RWPE1 (cell line): ENCODE results near the gene XIRP2.

Experiments
- CTCF ChIA-PET: fragments of 350-600 bp; sonication (Branson Sonifier 250); formaldehyde crosslinking; extraction: SDS; loops from one replicate; lab custom pipeline; 2021; lab: Yijun Ruan, JAX
- POLR2A ChIA-PET: fragments of 400-600 bp; formaldehyde crosslinking; extraction: SDS; loops from one replicate; lab custom pipeline; 2020; ENCODE audit warnings: antibody characterized with exemption; ENCODE audit not compliant: low non-redundant PET; lab: Yijun Ruan, JAX
- DNase-seq: peaks from one replicate; pipeline ENCODE4 v3.0.0; 2012; ENCODE audit warnings: low spot score
- H3K27ac ChIP-seq: fragments of 450-650 bp; 2 replicates; pipeline ENCODE4 v1.5.1; 2017
- CTCF ChIP-seq: fragments of 450-650 bp; conservative IDR thresholded peaks from 2 replicates; pipeline ENCODE4 v1.5.1; 2017; ENCODE audit warnings: low read depth, mild to moderate bottlenecking

XIRP2 gene

GRCh38 chr2:166888180-166888579, at the start of gene XIRP2:
Gene XIRP2, plus strand, starts transcription at chr2:166888480. Its CDS starts 15,003 bp downstream, at chr2:166903483.
- POLR2A ChIA-PET = no interaction called here

GRCh38 chr2:166841152-166841551, 47.1 kb upstream of the XIRP2 start:
- H3K27ac ChIP-seq = no peak overlapping the region

More at GRCh38 chr2:166888180-166888579, at the start of gene XIRP2:
- H3K27ac ChIP-seq = no peak within 1 kb of the TSS
- CTCF ChIA-PET = no interaction called here
- DNase-seq = no peak
- TF ChIP-seq CTCF = no peak

GRCh38 chr2:166841679-166842078, 46.6 kb upstream of the XIRP2 start:
- ChIA-PET CTCF (no interaction called here), POLR2A (no interaction called here)
- no peak overlapping the region for H3K27ac ChIP-seq
- no peak for DNase-seq
- no peak for TF ChIP-seq CTCF

More at GRCh38 chr2:166841152-166841551, 47.1 kb upstream of the XIRP2 start:
- DNase-seq = no peak
- no peak for TF ChIP-seq CTCF
- ChIA-PET POLR2A (no interaction called here), CTCF (no interaction called here)

GRCh38 chr2:166844111-166844510, 44.2 kb upstream of the XIRP2 start:
- no peak overlapping the region for H3K27ac ChIP-seq
- TF ChIP-seq CTCF = no peak
- ChIA-PET POLR2A (no interaction called here), CTCF (no interaction called here)
- DNase-seq = no peak

GRCh38 chr2:166862468-166863132, 25.7 kb upstream of the XIRP2 start:
- no peak for TF ChIP-seq CTCF

GRCh38 chr2:166867874-166868514, 20.3 kb upstream of the XIRP2 start:
- DNase-seq = no peak
- CTCF ChIA-PET = no interaction called here
- H3K27ac ChIP-seq = no peak overlapping the region
- no peak for TF ChIP-seq CTCF
- POLR2A ChIA-PET = no interaction called here

More at GRCh38 chr2:166862468-166863132, 25.7 kb upstream of the XIRP2 start:
- no peak overlapping the region for H3K27ac ChIP-seq
- ChIA-PET CTCF (no interaction called here), POLR2A (no interaction called here)
- no peak for DNase-seq
